HG02870 (cell line): Measurements from ENCODE around the gene ABI2.
"Not testable (repeated sequence)": the region's sequence is repeated elsewhere in the genome, so short reads cannot be mapped to it uniquely, and the experiment has no call there.

ENCODE experiments used
- ATAC-seq: cut with Tn5 transposase; IDR thresholded peaks from one replicate; pipeline ENCODE4 v1.9.1; 2021; ENCODE audit warnings: mild to moderate bottlenecking, moderate library complexity; ENCODE audit not compliant: unreplicated experiment

Gene ABI2

DNA sequence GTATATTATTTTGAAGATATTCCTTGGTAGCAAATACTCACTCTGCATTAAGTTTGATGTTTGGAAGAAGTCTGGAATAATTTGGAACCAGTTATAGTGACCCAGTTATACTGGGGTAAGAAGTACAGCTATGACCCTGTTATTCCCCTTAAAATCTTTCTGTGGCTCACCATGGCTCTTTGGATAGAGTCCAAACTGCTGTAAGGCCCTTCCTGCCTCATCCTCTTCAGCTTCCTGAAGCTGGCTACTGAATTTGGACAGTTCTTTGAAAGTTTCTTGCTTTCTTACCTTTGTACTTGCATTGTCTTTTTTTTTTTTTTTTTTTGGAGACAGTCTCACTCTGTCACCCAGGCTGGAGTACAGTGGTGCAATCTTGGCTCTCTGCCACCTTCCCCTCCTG is 85.6 kb downstream of the ABI2 start:
- ATAC-seq, result no peak

DNA sequence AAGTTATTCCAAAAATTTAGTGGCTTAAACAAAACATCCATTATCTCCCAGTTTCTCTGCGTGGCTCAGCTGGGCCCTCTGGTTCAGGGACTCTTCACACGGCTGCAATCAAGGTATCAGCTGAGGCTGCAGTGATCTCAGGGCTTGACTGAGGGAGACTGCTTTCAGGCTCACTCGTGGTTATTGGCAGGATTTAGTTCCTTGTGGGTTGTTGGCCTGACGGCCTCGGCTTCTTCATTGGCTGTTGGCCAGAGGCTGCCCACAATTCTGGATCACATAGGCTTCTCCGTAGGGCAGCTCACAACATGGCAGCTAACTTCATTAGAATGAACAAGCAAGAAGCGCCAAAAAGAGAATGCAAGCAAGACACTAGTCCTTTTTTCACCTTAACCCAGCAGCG is 90.1 kb downstream of the ABI2 start:
- no peak for ATAC-seq

DNA sequence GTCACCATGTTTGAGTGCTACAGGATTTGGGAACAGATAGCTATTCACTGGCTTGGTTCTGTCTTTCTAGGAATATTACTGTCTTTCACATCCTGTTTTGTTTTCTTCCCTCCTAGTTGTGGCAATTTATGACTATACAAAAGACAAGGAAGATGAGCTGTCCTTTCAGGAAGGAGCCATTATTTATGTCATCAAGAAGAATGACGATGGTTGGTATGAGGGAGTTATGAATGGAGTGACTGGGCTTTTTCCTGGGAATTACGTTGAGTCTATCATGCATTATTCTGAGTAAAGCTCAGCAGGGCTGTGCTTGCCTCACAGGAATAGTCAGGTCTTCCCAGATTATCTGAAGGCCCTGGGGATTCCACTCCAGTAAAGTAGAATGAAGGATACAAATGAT is 98.9 kb downstream of the ABI2 start:
- ATAC-seq, result no peak

DNA sequence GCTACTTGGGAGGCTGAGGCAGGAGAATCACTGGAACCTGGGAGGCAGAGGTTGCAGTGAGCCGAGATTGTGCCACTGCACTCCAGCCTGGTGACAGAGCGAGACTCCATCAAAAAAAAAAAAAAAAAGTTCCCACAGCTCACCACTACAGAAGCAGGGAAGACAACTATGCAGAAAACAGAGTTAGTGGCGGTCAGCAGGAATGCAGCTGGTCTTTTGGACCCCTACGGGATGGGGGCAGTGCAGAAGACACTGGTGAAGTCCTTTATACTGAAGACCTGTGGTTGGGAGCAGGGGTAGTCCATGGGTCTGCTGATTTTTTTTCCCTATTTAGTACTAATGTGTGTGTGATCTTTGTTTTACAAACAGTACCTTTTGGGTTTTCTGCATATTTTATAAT is 101.4 kb downstream of the ABI2 start:
- not testable (repeated sequence) for ATAC-seq

DNA sequence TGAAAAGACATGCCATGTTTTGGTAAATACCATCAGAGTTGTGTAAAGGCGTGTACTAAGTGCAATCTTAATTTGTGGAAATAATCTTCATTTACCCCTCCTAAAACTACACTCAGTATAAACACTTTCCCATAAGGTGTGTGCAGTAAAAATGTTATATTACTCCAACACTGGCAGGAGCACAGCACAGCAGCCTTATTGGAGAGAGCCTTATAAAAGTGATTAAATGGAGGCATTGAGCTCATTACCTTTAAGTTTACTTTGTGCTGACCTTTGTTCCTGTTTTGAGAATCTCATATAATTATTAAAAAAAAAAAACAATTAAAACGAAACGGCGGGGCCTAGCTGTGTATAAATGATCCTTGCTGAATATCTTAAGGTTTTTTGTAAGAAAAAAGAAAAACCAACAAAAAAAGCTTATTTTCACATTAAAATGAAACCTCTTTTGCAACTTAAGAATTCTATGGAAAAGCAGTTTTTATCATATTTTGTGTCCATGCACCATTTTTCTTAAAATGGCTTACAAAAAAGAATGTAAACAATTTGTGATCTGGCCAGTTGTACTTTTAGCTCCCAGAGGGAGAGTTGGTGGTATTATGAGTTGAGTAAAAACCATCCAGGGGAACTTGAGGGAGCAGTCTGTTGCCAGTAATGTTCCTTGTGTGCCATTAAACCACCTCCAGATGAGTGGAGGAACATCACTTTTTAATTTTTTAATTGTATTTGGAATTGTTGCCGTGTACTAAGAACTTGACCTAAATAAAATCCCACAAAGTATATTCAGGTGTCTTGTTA is 103.4 kb downstream of the ABI2 start:
- no peak for ATAC-seq

DNA sequence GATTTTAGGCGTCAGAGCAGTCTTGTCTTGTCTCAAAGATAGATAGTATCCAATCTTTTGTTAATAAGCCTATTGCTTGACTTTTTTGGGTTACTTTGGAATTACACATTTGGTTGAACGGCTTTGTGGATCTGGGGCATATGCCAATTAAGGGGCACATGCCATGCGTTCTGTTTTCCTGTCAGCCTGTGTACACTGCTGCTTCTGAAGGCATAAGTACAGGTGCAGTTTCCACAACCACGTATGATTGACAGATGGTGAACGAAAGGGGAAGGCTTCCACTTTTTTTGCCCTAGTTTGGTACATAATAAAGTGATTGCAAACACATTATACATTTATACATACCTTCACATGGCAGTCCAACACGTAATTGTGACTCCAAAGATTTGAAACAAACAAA is 104.6 kb downstream of the ABI2 start:
- ATAC-seq, result no peak

DNA sequence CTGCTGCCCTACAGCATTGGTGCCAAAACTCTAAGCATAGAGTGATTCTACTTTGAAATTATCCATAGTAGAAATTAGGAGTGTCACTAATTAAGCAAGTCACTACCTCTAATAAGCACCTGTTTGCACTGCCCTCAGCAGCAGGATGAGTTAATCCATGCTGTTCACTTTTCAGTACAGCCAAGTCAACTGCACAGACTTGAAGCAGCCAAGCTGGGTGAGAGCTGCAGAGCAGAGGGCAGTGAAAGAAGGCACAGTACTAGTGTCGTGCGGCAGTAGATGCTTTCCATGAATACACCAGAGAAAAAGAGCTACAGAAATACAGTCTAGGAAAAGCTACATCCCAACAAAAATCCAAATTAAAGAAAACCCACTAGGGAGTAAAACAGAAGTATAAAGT is 108.3 kb downstream of the ABI2 start:
- ATAC-seq, result no peak

DNA sequence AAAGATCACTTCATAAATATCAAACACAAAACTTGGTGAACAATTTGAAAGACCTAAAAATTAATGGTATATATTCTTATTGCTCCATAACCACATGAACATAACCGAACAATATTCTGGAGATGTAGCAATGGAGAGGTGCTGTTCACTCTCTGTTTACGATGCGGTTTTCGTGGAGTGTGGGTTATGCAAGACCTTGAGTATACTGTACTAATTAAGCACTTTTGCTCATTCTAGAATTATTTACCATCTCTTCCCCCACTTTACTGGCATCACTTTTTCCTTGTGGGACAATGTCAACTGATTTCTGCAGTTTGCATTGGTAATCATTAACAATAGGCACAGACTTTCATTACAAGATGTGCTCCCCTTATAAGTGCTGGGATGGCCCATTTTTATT is 109.3 kb downstream of the ABI2 start:
- ATAC-seq, result no peak

DNA sequence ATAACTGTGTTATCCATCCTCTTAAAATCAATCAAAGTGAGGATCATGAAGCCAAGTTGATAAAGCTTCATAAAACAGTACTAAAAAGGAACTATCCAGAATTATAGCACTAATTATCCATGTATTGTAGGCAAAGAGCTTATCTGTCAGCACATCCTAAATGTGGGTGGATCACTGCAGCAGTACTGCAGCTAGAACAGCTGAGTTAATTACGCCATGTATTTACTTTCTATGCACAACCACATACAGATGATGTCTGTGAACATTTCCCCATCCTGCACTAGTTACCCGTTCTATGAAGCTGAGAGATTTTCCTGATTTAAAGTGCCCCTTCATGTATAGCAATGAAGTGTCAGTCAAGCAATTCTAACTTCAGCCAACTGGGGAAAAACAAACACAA is 110.3 kb downstream of the ABI2 start:
- no peak for ATAC-seq

DNA sequence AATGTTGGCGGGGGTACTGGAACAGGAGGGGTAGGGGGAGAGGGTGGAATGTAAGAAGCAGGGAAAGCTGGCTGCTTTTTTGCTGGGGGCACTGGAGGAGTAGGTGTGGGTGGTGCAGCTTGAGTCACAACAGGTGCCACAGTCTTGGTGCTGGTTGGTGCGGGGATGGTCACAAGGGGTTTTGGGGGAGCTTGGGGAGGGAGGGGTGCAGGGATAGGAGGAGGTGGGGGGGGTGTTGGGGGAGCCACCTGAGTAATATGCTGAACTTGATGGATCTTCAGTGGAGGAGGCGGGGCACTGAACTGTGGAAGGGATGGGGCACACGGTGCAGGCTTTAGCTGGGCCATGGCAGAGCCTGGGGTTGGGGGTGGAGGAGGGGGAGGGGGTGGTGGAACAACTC is 112.5 kb downstream of the ABI2 start:
- no peak for ATAC-seq

DNA sequence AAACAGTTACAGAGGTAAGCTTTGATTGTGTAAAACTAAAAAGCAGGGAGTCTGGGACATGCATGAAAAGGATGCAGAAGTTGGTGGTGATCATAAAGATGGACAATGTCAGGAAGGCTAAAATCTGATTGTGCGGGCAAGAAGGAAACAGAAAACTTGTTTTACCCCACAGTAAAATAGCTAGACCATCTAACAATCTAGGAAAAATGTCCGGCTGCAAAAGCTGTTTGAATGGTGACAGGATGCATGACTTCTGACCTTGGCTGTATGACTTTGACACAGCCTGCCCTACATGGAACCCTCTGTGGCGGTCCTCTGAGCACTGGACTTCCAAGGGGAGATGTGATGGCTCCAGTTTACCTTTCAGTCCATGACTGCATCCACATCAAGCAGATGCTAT is 113.3 kb downstream of the ABI2 start:
- no peak for ATAC-seq

DNA sequence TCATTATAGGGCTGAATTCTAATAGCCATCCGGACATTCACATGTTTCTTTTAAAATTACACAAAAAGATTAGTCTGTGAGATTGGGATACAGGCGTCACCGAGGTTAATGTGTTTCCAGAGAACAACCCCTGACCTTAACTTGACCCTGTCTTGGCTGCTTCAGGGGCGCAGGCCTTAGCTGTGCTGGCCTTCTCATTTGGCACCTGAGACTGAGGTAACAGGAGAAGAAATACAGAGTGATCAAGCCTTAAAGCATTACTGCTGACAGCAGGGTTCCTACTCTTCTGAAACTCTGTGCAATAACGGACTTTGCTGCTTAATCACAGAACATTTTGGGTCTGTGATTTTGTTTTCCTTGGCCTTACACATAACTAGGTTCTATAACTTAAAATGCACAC is 114.3 kb downstream of the ABI2 start:
- no peak for ATAC-seq

DNA sequence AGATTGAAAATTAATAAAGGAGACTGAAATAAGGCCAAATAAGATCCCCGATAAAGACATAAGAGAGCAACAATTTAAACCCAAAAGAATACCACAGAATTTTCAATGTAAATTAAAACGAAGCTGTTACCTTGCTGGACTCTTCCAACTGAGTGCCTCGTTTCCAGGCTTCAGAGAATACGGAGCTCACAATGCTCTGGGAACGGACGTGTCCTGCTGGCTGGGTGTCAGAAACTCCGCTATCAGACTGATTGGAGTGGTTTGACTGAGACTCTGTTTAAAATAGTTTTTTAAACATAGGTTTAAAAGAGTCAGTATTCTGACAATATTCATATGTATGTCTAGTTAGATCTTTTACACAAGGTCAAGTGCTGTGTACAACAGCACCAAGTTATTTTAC is 116.5 kb downstream of the ABI2 start:
- no peak for ATAC-seq

DNA sequence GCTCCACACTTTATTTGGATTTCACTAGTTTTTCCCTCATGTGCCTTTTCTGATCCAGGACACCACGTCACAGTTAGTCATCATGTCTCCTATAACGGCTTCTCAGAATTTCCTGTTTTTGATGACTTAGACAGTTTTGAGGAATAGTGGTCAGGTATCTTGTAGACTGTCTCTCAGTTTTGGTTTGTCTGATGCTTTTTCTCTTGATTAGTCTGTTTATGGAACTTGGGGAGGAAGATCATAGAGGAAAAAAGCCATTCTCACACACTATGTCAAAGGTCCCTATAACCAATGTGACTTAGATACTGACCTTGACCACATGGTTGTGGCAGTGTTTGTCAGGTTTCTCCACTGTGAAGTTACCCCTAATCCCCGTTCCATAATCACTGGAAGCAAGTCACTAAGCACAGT is 117.9 kb downstream of the ABI2 start:
- no peak for ATAC-seq

DNA sequence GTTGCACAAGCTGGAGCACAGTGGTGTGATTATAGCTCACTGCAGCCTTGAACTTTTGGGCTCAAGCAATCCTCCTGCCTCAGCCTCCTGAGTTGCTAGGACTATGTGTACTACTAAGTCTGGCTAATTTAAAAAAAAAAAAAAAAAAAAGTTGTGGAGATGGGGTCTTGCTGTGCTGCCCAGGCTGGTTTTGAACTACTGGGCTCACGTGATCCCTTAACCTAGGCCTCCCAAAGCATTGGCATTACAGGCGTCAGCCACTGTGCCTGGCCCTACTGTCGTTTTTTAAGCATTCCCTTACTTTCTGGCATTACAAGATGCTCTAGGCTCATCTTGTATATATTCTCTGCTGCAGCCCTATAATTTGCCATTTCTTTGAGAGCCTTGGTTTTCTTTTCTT is 118.6 kb downstream of the ABI2 start:
- no peak for ATAC-seq

DNA sequence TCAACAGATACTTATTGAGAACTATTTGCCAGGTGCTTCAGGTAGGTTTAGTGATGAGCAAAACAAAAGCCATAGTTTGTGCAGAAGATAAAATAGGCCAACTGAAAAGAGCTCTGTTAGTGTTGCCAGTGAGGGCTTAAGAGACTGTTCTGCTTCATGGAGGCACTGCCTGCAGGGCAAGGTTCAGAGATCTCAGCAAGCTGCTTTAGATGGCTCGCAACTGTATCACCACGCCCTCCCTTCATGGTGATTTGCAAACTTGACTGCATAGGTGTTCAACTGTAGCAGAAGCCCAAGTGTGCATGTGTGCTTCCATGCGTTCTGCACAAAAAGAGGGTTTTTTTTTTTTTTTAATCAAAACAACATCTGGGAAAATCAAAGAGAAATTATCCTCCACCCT is 122.4 kb downstream of the ABI2 start:
- ATAC-seq, result no peak

DNA sequence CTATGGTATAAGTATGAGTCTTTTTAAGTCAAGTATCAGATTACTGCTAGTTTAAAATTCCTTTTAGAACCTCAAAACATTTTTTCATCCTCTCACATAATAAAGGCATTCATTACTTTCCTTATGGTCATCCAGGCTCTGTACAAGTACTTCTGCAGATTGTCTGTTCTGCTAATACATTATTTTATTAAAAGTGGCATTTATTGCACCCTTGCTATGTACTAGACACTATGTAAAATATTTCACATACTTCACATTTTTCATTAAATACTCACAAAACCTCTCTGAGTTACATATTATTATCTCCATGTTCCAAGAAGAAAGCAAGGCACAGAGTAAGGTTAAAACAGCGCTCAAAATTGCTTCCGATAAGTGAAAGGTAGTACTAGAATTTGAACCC is 122.8 kb downstream of the ABI2 start:
- no peak for ATAC-seq

DNA sequence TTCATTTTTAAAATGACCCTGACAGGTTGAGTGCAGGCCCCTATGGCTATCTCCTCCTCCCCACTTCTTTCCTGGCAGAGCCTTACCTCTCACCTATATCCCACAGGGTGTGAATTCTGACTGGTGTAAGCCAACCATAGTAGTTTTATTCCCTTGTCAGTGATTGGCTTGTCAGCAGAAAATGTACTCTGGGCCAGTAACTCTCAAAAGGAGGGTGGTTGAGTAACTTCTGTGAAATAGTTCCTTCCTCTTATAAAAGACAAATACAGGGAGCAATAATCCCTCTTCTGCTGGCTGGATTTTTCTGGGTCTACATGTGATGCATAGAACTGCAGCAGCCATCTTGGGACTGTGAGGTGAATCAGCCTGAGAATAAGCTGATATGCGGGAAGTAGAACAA is 123.5 kb downstream of the ABI2 start:
- ATAC-seq, result no peak

DNA sequence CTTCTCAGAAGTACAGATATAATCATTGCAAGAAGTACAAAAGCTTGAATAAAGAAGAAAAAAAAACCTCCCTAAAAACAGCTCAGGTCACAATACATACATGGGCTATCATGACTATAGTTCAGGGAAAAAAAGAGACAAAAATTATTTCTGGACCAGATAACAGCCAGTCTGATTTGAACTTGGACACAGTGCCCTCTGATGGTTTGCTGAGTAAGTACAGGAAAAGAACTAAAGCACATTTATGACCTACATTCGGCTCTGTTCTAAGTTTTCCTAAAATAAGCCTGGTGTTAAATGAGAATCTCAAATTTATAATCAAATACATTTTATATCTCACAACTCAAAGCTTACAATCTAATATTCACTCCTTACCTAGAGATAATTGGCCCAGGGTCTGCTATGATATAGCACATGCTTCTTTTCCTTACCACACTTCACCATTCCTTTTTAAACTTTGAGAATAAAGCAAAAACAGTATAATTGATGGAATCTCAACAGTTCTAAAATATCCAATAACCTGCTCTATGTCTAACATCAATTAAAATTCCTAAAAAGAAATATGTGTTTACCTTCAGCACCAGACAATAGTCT is 125.8 kb downstream of the ABI2 start:
- ATAC-seq, result no peak

DNA sequence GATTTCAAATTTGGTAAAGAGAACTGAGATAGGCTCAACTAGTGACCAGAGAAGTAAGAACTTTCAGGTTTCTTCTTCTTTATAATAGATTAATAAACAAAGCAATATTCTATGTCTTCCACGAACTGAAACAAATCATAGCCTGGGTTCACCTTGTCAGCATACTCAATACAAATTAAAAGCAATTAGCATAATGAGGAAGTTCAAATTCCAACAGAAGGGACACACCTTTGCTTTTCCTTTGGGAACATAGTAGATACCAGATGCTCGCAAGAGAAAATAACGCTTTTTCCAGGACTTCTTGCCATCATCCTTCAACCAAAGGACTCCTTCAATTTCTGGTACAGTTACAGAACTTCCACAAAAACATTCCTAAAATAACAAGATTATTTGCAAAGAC is 127.0 kb downstream of the ABI2 start:
- ATAC-seq, result no peak

DNA sequence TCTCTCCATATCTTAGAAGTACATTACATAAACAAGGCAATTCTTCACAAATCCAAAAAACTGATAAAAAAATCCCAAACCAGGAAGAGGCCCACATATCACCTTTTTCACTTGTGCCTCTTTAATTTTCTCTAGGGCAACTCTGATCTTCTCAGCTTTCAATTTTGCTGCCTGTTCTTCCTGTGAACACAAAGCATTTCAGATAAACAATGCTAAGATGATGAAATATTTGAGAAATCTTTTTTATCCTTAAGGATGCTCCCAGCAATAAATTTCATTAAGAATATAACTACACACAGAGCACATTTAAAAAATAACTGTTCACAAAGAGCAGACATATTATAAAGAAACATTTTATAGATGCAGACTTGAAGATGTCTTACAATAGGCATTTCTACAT is 133.6 kb downstream of the ABI2 start:
- ATAC-seq, result no peak

DNA sequence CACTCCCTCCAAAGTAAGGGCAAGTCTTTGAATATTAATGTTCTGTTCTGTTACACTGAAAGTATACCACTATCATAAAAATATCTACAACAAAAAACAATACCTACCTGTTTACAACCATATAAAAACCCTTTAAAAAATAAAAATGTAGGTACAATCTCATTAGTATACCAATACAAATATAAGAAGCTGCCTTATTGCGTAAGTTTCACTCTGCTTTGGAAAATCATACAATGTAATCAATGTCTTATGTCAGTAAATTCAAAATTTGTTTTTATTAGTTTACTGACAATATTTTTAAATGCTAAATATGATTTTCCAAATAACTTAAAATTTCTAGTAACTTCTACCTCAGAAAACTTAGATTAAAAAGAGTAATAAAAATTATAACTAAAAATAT is 134.1 kb downstream of the ABI2 start:
- no peak for ATAC-seq

DNA sequence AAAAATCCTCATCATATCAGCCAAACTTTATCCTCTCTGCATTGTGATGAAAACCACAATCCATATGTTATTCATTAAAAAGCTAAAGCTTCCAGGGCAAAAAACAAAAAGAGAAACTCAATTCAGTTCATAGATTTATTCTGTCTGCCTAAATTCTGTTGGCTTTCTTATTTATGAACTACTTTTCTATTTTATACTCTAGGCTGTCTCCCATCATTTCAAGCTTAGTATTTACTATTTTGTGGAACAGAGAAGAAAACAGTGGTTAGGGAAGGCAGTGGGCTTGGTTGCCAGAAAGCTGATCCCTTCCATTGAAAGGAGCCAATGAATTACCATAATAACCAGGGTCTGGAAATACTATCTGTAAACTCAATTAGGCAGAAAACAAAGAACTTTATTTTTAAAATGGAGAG is 135.1 kb downstream of the ABI2 start:
- no peak for ATAC-seq
